ENCODE measurements around the gene HTT.

DNA sequence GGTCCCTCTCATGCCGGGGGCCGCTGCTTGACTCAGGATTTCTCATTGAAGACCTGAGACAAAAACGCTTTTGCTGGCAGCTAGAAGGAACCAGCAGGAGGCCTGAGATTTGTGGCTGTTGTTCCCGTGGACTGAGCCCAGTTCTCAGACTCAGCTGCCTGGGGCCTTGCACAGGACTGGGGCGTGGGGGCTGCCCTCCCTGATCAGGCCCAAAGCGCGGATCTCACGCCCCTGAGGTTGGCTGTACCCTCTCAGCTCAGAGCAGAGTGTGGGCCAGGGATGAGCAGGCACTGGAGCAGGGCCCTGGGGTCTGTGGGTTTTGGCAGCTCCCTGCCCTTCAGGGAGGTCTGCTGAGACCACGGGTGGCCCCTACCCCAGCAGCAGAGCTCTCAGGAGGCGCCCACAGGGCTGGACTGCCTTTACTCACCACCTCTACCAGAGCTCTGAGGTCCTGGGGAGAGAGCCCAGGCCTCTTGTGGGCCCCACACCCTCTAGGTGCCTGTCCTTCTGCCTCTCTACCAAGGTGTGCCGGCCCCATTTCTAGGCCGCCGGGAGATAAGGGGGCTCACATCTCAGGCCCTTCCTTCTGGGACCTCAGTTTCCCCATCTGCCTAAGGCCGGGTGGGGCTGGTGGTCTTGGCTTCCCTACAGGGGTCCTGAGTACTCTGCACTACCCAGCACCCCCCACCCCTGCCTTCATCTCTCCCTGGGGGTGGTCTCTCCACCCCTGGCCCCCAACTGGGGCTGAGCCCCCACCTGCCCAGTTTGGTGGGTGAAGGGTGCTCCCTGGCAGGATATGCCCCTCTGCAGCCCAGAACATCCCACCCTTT, 180.0 kb downstream of the HTT start:
- TF ChIP-seq EZH2 (IDR thresholded peaks at IDR 0.05; ENCODE audit: insufficient read depth, low read length) = no peak
- TF ChIP-seq, protein P1, sequence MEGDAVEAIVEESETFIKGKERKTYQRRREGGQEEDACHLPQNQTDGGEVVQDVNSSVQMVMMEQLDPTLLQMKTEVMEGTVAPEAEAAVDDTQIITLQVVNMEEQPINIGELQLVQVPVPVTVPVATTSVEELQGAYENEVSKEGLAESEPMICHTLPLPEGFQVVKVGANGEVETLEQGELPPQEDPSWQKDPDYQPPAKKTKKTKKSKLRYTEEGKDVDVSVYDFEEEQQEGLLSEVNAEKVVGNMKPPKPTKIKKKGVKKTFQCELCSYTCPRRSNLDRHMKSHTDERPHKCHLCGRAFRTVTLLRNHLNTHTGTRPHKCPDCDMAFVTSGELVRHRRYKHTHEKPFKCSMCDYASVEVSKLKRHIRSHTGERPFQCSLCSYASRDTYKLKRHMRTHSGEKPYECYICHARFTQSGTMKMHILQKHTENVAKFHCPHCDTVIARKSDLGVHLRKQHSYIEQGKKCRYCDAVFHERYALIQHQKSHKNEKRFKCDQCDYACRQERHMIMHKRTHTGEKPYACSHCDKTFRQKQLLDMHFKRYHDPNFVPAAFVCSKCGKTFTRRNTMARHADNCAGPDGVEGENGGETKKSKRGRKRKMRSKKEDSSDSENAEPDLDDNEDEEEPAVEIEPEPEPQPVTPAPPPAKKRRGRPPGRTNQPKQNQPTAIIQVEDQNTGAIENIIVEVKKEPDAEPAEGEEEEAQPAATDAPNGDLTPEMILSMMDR (IDR thresholded peaks at IDR 0.05; ENCODE audit: insufficient read depth, low read depth, low read length) = no peak

Data from astrocyte (in vitro differentiated cells and primary cell).